Inflammatory macrophage treated with lipopolysaccharide for 4 hours (primary cell): ENCODE measurements around the gene FOXN3.

ENCODE experiments used
- DNase-seq: peaks from one replicate; pipeline ENCODE4 v3.0.0-alpha.2; 2020

Gene FOXN3

DNA sequence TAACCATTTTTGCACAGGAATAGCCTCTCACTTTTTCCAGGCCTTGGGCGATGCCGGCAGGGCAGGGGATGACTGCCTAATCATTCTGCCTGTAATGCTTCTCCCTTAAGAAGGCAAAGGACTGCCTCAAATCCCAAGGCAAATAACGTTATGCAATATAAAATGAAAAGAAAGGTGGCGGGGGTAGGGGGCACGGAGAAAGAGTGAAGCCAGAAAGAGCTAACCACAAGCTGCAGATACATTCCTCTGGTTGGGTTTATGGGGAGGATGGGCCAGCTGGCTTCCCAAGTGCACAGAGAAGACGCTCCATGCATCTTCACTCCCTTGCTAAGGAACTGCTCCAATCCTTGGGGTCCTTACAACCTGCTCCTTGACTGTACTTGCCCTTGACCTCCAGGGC is 229.5 kb downstream of the FOXN3 start:
- no peak for DNase-seq

DNA sequence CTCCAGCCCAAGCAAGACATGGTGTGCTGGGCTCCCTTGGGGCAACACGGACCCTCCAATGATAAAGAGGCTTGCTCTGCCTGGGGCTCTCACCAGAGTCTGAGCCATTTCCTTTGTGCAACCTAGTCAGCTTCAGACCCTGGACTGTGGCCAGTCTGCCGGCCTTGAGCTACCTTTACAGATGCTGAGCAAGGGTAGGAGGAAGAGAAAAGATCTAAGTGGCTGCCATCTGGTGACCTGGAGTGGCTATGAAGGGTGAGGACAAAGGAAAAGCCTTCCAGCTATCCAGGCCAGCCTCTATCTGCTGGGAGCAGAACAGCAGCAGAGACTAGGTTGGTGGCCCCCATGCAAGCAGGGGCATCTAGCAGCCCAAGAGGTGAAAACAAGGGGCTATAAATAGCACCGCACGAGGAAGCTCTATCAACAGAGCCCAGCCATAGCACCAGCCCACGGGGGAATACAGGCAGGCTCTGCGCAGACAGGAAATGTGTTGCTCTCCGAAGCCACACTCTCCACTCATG is 230.1 kb downstream of the FOXN3 start:
- DNase-seq, result no peak

DNA sequence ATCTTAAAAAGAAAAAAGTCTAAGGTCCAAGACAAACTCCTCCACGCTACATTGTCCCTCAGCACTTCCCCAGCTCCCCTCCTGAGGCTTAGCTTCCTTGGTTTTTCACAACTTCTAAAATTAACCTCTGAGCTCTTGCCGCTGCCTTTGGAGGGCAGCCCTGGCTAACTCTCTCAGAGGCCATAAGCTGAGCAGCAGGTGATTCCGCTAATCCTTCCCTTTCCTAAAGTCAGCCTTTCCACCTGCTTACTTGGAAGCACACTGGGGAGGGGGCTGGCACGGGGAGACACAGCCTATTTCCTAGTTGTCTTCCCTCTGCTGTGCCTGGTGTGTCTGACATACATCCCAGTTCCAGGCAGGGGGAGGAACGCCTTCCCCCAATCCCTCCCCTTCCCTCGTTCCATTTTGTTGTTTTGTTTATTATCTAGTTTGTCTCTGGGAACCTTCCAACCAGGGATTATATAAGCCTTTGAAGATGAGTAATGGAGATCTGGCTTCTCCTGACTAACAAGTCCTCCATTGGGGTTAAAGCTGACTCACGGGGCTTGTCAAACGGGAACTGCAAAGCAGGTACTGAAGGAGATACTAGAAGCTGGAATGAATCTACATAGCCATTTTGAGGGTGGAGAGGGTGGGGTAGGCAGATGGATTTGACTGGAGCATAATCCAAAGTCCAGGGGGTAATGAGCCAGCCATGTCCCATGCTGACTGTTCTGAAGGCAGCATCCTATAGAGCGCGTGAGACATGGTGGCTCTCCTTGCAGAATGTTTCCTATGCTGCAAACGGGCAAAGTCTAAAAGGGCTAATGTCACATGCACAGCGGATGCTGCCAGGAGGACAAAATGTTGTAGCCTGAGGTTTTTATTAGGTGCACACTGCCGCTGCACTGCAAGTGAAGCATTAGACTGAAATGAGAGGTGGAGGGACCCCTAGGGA is 230.8 kb downstream of the FOXN3 start:
- DNase-seq, result no peak

DNA sequence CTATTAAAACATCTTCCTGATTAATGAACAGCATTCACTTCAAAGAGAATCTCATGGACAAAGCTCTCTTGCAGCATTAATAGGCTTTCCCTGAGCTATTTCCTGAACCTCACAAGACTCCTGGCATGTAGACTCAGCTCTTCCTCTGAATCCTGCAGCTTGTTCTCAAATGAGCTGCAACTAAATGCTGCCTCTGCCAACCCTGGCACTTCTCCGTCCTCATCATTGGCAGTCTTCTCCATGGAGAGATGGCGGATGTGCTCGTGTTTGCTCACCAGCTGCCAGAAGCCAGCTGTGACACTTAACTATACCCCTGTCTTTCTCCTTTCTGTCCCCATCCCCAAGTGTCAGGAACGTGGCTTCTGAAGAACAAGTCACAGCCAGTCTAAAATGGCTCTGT is 232.1 kb downstream of the FOXN3 start:
- DNase-seq, result no peak

DNA sequence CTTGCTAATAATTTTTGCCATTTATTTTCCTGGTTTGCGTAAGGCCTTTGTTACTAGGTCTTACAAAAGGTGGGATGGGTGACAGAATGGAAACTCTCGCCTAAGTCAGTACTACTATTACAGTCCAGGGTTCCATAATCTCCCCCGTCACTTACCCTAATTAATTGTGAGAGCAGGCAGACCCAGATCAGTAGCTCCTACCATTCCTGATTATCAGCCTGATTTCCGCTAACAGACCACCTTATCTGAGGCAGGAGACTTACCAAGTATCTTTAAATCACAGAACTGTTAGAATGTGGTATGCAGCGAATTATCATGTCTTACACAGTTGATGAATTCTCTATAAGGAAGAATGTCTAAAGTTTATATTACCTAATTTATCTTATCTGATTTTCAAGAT is 234.7 kb downstream of the FOXN3 start:
- DNase-seq, result no peak

DNA sequence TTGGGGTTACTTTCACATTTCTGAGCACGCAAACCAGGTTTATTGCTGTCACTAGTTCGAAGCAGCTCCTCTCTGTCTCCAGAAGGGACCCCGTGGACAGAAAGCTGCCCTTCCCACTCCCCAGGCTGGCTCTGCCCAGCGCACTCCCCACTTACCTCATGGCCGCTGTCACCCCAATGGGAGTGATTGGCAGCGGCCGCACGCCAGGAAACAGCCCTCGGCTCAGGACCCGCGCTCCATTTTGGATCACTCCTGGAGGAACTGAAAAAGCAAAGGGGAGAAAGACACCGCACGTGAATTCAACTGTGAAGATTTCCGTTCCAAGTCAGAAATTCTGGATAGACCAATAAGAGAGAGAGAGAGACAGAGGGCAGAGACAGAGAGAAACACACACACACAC is 236.5 kb downstream of the FOXN3 start:
- DNase-seq, result no peak

DNA sequence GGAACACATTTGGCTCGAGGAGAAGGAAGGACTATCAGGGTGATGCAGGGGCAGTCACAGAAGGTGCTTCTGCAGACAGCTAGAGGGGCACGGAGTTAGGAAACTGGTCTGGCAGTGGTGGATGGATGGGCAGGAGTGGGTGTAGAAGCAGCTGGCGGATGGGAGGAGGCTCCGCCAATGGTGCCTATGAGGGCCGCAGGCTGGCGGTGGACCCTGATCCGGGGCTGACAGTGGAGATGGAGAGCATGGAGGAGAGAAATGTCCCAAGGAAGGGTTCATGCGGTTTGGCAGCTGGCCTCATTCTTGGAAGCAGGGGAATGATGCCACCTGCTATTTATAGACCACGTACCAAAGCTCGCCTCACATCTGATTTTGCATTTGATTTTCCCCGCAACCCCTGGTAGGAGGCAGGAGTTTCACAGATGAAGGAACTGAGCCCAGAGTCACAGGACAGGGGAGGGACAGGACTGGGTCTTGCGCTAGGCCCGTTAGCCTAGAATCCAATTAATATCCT is 237.1 kb downstream of the FOXN3 start:
- DNase-seq, result no peak

DNA sequence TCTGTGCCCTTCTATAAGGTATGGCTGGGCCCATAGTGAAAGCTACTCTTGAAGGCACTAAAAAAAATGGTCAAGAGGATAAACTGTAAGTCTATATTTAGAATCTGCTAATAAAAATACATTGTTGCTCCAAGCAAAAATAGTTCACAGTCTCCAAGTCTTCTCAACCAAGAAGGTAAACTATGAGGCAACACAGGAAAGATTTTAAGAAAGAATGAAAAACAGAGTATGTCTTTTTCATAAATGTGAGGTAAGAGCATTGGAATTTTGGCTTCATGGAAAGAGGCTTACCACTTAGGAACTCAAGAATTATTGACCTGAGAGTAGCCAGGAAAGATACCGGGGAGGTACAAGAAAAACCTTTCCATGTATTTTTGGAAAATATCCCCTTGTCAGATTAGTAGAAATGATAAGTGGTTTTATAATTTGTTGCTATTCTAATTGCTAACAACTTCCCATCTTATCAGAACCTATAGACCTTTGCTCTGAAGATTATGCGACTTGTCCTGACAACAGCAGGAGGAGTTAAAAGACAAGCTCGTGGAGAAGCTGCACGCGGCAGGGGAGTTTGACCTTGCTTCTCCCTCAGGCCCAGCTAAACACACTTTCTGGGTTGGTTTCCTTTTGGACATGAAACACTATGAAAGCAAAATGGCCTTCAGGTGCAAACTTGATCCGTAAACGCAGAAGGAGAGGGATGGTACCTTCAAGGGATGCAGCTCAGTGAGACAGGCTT is 238.1 kb downstream of the FOXN3 start:
- DNase-seq, result no peak

DNA sequence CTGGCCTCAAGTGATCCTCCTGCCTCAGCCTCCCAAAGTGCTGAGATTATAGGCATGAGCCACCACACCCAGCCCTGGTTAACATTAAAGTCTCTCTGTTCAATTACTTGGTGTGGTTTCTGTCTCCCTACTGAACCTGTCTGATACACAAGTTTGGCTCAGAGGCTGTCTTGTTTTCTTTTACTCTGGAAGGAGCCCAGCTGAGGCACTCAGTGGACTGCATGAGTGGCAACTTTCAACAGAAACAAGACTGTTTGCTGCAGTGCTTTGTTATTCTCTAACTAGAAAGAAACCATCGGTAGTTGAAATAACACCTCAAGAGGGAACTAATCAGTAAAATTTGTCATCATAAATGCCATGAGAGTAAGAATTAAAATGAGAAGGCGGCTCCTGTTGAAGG is 238.7 kb downstream of the FOXN3 start:
- DNase-seq, result no peak

DNA sequence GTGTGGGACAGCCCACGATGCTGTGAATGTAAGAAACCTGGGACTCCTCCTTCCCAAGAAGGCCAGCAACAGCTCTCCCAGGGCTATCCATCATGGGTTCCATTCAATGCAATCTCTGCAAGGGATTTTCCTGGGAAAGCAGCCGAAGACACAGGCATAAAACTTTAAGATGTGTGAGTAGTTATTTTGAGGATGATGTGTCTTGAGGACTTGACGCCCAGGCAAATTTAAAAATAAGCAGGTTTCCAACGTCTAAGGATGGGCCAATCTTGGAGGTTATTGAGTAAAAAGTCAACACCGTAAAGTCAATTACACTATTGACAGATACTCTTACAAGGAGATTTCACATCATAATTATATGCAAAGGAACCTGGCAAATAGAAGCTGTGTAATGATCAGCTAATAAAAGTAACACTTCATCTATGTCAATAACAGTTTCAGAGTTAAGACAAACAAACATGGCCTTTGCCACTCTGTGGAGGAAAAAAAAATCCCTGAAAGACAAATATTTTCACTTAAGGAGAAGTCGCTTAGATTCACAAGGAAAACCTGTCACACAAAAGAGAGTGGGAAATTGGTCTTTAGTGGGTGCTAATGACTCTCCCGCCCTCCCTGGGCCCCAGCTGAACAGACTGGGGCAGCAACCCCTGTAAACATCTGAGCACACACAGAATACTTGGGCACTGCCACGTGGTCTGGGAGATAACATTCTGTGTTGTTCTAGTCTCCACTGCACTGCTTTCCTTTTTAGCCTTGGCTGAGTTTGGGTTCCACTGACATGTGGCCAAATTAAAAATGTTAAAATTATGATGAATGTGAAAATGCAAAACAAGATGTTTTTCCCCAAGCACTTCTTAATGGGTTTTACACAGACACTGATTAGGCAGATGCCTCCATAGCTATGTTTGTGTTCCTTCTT is 240.9 kb downstream of the FOXN3 start:
- DNase-seq, result no peak

DNA sequence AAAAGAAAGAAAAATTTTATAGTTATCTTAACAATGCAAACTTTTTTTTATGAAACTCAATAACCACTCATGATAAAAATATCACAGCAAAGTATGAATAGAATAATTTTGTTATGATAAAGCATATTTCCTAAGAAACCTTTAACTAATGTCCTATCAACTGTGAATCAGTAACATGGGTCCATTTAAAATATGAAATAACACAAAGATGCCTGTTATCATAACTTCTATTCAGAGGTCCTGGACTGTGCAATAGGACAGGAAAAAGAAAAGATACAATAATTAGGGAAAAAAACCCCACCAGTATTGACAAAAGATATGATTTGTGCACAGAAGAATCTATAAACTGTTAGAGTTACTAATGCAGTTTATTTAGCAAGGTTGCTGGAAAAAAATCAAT is 245.4 kb downstream of the FOXN3 start:
- DNase-seq, result no peak

DNA sequence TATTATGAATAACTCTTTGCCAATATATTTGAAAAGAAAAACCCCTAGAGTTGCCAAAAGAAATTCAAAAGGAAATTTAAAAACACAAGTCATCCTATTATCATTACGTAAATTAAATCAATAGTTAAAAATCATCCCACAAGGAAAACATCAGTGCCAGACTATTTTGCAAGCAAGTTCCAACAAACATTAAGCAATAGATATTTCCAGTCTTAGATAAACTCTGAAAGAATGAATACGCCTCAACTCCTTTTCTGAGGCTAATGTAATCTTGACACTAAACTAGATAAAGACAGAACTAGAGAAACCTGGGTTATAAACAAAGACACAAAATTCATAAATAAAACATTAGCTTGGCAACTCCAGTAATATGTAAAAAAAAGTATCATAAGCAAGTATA is 245.9 kb downstream of the FOXN3 start:
- DNase-seq, result no peak

DNA sequence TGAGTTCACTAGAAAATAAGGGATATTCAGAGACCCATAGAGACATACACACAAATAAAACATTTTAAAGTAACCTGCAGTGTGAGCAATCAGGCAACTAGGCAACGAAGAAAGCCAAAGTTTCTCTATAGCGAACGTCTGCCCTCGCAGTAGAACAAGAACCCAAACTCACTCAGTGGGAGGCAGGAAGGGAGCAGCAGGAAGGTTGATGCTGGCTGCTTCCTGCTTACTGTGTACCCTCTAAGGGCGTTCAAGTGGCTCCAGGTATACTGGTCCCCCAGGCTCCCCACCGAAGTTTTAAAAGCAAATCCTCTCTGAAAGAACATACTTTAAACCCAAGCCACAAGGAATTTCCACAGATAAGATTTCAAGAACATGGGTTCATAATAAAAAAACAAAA is 249.3 kb downstream of the FOXN3 start:
- no peak for DNase-seq

DNA sequence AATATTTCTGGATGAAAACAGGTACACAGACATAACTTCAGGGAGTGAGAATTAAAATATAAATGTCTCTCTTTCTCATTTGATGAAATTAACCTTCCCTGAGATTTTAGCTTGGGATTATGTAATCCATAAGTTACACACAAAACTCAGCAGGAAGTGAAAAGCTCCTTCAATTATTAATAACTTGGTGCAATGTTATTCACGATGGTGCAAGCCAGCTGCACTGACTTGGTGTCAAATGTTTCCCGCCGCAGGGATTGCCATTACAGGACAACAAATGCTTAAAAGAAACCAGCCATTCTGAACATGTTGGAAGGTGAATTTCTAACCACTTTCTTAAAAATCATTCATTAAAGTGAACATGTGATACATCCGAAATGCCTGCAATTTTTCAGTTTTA is 250.4 kb downstream of the FOXN3 start:
- DNase-seq, result peak; percentile 72

DNA sequence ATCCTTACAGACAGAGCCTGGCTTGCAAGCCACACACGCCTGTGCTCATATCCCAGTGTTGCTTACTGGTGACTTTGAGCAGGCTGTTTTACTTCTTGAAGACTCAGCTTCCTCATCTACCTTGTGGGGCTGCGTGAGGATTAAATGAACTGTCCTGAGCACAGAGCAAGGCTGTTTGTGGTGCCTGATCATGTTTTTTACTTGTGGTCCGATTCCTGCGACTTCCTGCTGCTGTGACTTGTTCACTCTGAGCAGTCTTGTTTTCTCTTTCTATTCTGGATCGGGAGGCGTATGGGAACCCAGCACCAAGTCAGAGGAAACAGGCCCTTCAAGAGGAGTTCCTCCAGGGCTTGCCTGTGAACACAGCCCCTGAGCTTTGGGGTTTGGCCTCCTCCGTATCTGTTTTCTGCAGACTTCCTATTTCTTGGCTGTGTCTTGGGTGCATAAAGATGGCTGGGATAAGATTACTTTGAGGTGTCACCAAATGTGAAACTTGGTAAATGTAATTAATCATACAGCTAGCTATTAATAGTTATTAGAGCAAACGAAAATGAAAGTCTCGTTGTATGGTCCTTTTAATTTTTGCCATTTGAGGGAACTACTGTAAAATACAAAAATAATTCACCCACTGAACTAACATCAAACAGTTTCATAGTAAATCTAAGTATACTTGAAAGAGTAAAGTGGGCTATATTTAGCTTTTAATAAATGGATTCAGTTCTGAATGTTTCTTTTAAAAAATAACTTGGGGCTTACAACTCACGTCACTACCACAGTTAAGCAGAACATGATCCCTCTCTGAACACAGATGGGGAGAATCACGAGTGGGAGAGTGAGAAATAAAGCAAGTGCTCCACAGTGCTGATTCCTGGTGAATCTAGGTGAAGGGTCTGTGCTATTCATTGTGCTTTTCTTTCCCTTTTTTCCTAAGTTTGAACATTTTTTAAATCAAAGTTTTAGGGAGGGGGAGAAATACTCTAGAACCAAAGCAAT is 251.5 kb downstream of the FOXN3 start:
- DNase-seq, result peak; percentile 85

DNA sequence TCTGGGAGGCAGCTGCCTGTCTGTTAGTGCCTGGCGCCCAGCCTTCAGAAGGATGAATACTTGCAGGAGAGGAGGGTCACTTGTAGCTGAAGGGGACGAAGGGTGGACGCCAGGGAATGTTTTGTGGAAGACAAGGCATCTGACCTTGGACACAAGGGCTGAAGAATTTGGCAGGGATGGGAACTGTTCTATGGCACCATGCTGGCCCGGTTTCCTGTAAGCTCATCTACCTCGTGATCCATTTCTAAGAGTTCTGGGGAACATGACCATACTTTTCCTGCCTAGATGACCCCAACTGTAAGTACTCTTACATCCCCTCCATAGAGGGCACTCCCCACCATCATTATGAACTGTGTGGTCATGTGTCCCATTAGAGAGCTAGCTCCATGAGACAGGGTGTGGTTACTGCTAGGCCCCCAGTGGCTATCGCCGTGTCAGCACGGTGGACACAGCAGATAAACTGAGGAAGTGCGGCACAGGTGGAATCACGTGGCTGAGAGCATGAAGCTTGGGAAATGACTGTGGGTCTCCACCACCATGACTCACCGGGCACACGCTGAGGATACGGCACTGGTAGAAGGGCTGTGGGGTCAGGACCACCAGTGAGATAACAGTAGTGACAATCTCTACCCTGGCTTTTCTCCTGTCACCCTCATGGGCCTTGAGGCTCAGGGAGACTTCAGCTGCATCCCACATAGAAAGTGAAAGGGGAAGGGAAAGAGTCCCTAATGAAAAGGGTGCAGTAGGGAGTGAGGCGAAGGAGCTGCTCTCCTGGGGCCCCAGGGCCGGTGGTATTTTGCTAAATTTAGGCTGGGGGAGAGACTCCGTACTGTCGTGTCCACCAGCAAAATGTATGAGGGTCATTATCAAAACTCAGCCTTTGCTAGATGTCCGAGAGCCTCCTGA is 252.6 kb downstream of the FOXN3 start:
- DNase-seq, result peak; percentile 74

DNA sequence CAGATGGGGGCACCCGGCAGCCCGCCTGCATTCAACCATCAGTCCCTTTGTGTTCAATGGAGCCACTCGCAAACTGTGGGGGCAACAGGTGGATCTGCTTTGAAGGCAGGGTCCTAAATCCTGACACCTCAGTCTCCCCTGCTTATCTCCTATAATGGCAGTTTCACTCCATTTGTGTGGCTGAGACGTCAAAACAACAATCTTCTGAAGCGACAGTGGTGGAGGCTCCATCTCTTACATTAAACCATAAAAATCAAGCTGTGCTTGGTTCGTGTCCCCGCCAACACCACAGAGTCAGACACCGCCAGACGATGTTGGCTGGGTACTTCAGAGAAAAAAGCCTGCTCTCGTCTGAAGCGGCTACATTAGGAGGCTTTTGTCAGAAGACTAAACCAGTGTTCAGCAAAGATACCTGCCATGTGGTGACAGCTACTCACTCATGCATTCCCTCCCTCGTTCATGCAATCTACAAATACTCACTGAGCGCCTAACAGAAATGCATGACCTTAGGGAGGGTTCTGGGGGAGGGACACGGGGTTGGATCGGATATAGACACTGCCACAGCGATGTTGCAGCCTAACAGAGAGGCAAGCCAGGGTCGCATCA is 253.9 kb downstream of the FOXN3 start:
- no peak for DNase-seq

DNA sequence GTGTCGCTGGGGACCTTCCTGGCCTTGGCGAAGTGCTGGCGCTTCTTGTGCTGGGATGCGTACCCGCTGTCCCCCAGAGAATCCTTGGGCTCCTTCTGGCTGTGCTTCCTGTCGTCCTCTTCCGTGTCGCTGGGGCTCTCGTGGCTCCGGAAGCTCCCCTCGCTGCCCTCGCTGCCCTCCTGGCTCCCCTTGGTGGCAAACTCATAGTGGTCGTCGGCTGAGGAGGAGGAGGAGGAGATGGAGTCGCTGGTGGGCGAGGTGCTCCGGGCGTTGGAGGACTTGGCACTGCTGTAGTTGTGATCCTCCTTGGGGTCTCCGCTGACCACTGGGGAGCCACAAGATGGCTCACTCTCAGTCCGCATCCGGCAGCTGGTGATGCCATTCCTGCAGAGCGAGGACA is 254.4 kb downstream of the FOXN3 start:
- no peak for DNase-seq

DNA sequence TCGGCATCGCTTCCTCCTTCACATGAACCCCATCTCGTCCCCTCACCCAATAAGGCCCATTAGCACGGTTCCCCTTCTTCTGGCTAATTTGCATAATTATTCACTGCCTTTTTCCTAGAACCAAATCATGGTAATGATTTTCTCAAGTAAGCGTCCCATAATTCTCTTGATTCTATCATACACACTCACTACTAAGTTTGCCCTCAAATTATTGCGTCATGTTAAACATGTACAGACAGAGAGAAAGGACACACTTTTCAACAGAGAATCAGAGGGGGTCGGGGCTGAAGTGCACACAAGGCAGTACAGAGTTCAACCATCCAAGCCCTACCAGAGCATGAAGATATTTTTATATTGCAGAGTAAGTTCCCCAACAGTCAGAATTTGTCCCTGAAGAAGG is 256.6 kb downstream of the FOXN3 start:
- DNase-seq, result no peak

DNA sequence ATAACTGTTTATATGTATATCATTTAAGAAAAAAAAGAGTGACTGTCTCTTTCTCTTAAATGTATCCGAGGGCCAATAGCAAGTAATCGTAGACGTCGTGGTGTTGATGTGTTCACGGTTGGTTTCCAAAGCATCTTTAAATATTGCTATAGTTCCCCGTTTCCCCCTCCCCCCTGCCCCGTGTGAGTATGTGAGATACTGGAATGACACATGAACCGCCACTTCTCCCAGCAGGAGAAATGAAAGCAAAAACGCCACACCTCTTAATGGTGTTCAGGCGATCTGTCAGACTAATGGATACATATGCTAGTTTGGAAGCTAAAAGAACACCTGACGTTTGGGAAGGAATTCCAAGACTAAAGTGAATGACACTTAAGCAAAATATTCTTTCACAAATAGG is 258.3 kb downstream of the FOXN3 start:
- DNase-seq, result no peak
